ENCODE measurements around the gene LETMD1. TPM values are rescaled to one million over a fixed set of nuclear protein-coding genes. Genes with fewer than 3 reads are reported as not detected.

The LETMD1 gene
- total and polyA plus RNA-seq, 2 of the 13 experiments (the other 11 are each of a cell fraction or from before 2014, with no cell fraction given), result 43.3 to 87.7 TPM

- TF ChIP-seq MNT (IDR thresholded peaks at IDR 0.05) (no peak), POLR2G (IDR thresholded peaks at IDR 0.05; ENCODE audit: low read depth, low read length) (peak; percentile 99)
Measured at GRCh38 chr12:51083126-51083833, 35.2 kb downstream of the LETMD1 start, which contains the start of gene CSRNP2 (continued).

GRCh38 chr12:51085757-51086156, 37.6 kb downstream of the LETMD1 start:
- ChIA-PET POLR2A (no interaction called here), CTCF (ENCODE audit: low intra/inter-chr PET ratio, low total read pairs) (no interaction called here)
- no peak overlapping the region for H3K9ac ChIP-seq (ENCODE audit: insufficient read depth, low read depth, low read length)
- WGBS (ENCODE audit: low lambda C conversion rate), result 82% methylated on average over 3 of the region's 3 CpGs
- BruUV-seq (replicated peaks), result no TSS peak
- no peak for FAIRE-seq
- no peak for ATAC-seq
- peaks cover 15% of the 10 kb centered on the region for H3K79me2 ChIP-seq (ENCODE audit: insufficient read depth, low read length)
- H4K20me1 ChIP-seq (ENCODE audit: insufficient read depth, low read length), result no peaks in the 10 kb centered on the region
- in situ Hi-C loops (cut with HindIII; ENCODE audit: extremely low pct_ligation_motif_present, low pct_unique_long_range_greater_than_20kb) (no loop called here), intact Hi-C loops (cut with micrococcal nuclease; ENCODE audit: unreplicated experiment) (no loop called here)
- TF ChIP-seq ZNF460 (CRISPR knock-in tag; IDR thresholded peaks at IDR 0.05; ENCODE audit: borderline replicate concordance), result no peak
- no peak for TF ChIP-seq MIXL1 (CRISPR knock-in tag; IDR thresholded peaks at IDR 0.05)
- TF ChIP-seq ZNF790 (CRISPR knock-in tag; IDR thresholded peaks at IDR 0.05; ENCODE audit: borderline replicate concordance), result no peak
- no peak for TF ChIP-seq DDIT3 (CRISPR knock-in tag; IDR thresholded peaks at IDR 0.05)
- TF ChIP-seq FOSL2 (CRISPR knock-in tag; IDR thresholded peaks at IDR 0.05), result no peak
- TF ChIP-seq MTA3 (CRISPR knock-in tag; IDR thresholded peaks at IDR 0.05), result no peak
- TF ChIP-seq SAFB2 (CRISPR knock-in tag; IDR thresholded peaks at IDR 0.05; ENCODE audit: borderline replicate concordance, low read depth), result no peak
- TF ChIP-seq HMG20B (CRISPR knock-in tag; conservative IDR thresholded peaks at IDR 0.05), result no peak
- TF ChIP-seq JUNB (CRISPR knock-in tag; IDR thresholded peaks at IDR 0.05; ENCODE audit: borderline replicate concordance), result no peak
- no peak for TF ChIP-seq ATF1 (CRISPR knock-in tag; IDR thresholded peaks at IDR 0.05)
- DNase-seq (ENCODE audit: low spot score), result no peak
- no peak overlapping the region for H3K4me2 ChIP-seq (ENCODE audit: low read depth, low read length)
- no peaks in the 10 kb centered on the region for H3K36me3 ChIP-seq (replicated peaks in 1 of 2; ENCODE audit: control insufficient read depth in 1 of 2, insufficient read depth in 2 of 2, low read length in 2 of 2)
- H3K4me3 ChIP-seq (replicated peaks in 1 of 3; ENCODE audit: insufficient read depth in 1 of 3, low read depth in 2 of 3, low read length in 3 of 3), result no peak overlapping the region
- H2AFZ ChIP-seq (ENCODE audit: low read length), result no peak overlapping the region
- no peak overlapping the region for H3K27ac ChIP-seq (ENCODE audit: extremely low read length, insufficient read depth, low read length)
- H3K27me3 ChIP-seq (ENCODE audit: control insufficient read depth in 1 of 2, insufficient read depth in 2 of 2, low read length in 2 of 2), result no peaks in the 10 kb centered on the region; a peak in 1 of 5 replicates
- peaks cover 15% of the 10 kb centered on the region for H3K4me1 ChIP-seq (ENCODE audit: insufficient read depth, low read length)
- no peaks in the 10 kb centered on the region for H3K9me3 ChIP-seq (ENCODE audit: low read length)
